ENCODE results near the gene CD274.
"Not testable (repeated sequence)": the region's sequence is repeated elsewhere in the genome, so short reads cannot be mapped to it uniquely, and the experiment has no call there.

DNA sequence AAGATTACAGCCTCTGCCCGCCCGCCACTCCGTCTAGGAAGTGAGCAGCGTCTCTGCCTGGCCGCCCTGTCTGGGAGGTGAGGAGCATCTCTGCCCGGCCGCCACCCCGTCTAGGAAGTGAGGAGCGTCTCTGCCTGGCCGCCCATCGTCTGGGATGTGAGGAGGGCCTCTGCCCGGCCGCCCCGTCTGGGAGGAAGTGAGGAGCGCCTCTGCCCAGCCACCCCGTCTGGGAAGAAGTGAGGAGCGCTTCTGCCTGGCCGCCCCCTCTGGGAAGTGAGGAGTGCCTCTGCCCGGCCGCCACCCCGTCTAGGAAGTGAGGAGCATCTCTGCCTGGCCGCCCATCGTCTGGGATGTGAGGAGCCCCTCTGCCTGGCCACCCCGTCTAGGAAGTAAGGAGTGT lies 17.5 kb upstream of the CD274 start:
- TF ChIP-seq, protein P1, sequence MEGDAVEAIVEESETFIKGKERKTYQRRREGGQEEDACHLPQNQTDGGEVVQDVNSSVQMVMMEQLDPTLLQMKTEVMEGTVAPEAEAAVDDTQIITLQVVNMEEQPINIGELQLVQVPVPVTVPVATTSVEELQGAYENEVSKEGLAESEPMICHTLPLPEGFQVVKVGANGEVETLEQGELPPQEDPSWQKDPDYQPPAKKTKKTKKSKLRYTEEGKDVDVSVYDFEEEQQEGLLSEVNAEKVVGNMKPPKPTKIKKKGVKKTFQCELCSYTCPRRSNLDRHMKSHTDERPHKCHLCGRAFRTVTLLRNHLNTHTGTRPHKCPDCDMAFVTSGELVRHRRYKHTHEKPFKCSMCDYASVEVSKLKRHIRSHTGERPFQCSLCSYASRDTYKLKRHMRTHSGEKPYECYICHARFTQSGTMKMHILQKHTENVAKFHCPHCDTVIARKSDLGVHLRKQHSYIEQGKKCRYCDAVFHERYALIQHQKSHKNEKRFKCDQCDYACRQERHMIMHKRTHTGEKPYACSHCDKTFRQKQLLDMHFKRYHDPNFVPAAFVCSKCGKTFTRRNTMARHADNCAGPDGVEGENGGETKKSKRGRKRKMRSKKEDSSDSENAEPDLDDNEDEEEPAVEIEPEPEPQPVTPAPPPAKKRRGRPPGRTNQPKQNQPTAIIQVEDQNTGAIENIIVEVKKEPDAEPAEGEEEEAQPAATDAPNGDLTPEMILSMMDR (IDR thresholded peaks at IDR 0.05): not testable (repeated sequence)
- TF ChIP-seq EP300, POLR2A, POLR2AphosphoS5 (IDR thresholded peaks at IDR 0.05): not testable (repeated sequence)

Measured in stomach (tissue), 4 donors.